Measurements from ENCODE around the gene RBFOX1. TPM values are rescaled to one million over a fixed set of nuclear protein-coding genes. Genes with fewer than 3 reads are reported as not detected.
A peak's percentile ranks its signal among the peaks of the same experiment; 100 is the strongest.

The RBFOX1 gene
- total RNA-seq, 1 experiment from 2014 or later, result not detected

DNA sequence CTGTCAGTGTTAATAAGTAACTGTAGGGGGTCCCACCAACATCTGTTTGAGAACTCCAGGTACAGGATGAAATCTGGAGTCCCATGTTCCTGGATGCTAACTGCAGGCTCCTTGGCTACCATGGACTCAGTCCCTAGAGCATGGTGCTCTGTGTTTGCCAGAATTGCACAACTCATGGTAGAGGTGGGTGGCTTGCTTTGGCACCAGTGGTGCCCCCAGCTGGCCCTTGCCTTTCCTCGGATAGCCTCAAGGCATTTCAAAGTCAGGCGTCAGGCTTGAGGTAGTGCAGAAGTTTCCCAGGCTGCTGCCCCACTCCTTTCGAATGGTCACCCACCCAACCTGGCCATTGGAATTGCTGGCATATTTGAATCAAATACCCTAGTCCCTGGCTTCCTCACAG is 179.9 kb downstream of the RBFOX1 start:
- CTCF ChIA-PET, result no interaction called here

DNA sequence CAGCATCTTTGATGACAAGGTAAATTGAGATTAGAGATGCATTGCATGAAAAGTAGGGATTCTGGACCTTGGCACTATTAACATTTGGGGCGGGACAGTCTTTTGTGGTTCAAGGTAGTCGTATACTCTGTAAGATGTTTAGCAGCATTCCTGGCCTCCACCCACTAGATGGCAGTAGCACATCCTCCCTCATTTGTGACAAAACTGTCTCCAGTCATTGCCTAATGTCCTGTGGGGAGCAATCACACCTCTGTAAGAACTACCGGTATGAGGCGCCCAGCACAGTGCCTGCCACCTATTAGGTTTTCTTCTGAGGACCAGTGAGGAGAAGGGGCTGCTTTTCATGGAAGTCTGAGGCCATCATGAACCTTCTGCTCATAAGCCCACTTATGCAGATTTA is 180.8 kb downstream of the RBFOX1 start:
- DNase-seq (ENCODE audit: low read depth, low spot score), result no peak
- intact Hi-C loops (cut with micrococcal nuclease), result no loop called here
- no peak for TF ChIP-seq ZFX (IDR thresholded peaks at IDR 0.05)
- no peak for TF ChIP-seq JUND (IDR thresholded peaks at IDR 0.05)
- TF ChIP-seq, protein P1, sequence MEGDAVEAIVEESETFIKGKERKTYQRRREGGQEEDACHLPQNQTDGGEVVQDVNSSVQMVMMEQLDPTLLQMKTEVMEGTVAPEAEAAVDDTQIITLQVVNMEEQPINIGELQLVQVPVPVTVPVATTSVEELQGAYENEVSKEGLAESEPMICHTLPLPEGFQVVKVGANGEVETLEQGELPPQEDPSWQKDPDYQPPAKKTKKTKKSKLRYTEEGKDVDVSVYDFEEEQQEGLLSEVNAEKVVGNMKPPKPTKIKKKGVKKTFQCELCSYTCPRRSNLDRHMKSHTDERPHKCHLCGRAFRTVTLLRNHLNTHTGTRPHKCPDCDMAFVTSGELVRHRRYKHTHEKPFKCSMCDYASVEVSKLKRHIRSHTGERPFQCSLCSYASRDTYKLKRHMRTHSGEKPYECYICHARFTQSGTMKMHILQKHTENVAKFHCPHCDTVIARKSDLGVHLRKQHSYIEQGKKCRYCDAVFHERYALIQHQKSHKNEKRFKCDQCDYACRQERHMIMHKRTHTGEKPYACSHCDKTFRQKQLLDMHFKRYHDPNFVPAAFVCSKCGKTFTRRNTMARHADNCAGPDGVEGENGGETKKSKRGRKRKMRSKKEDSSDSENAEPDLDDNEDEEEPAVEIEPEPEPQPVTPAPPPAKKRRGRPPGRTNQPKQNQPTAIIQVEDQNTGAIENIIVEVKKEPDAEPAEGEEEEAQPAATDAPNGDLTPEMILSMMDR (IDR thresholded peaks at IDR 0.05 in 2 of 3, conservative IDR thresholded peaks at IDR 0.05 in 1 of 3; ENCODE audit: borderline replicate concordance in 1 of 3, insufficient read depth in 1 of 3, low read depth in 2 of 3, low read length in 2 of 3), result peak in 2 of 3 experiments; percentile 29 to 50; a peak in 3 of 6 replicates
- no peak overlapping the region for H3K4me2 ChIP-seq (ENCODE audit: low read length)
- peaks cover 4 to 25% of the 10 kb centered on the region in 2 experiments; a peak in 2 of 4 replicates for H3K9me3 ChIP-seq (ENCODE audit: control insufficient read depth in 1 of 2, insufficient read depth in 1 of 2, low read depth in 1 of 2, low read length in 2 of 2)
- no TSS peak for BruUV-seq (replicated peaks)
- no peak overlapping the region for H3K27ac ChIP-seq (ENCODE audit: low read depth, low read length)
- ChIA-PET RAD21 (ENCODE audit: low non-redundant PET in 1 of 2, low total read pairs in 2 of 2, uncharacterized antibody in 2 of 2, unreplicated experiment in 2 of 2) (no interaction called here), POLR2A (no interaction called here), CTCF (no interaction called here)
- no peak for ATAC-seq
- H3K4me3 ChIP-seq (replicated peaks in 1 of 2; ENCODE audit: low read depth in 1 of 2, low read length in 2 of 2), result no peak overlapping the region
- no peaks in the 10 kb centered on the region for H4K20me1 ChIP-seq (ENCODE audit: insufficient read depth)
- H3K9ac ChIP-seq (ENCODE audit: low read length), result no peak overlapping the region
- no peaks in the 10 kb centered on the region for H3K36me3 ChIP-seq (ENCODE audit: control insufficient read depth in 1 of 2, insufficient read depth in 2 of 2, low read length in 2 of 2)
- H2AFZ ChIP-seq (ENCODE audit: low read depth, low read length, poor library complexity, severe bottlenecking), result no peak overlapping the region
- no peaks in the 10 kb centered on the region for H3K79me2 ChIP-seq (ENCODE audit: insufficient read depth, low read length)
- H3K27me3 ChIP-seq (ENCODE audit: insufficient read depth, low read length), result no peaks in the 10 kb centered on the region
- no peaks in the 10 kb centered on the region for H3K4me1 ChIP-seq (ENCODE audit: control insufficient read depth in 1 of 2, insufficient read depth in 2 of 2, low read length in 2 of 2)
- H3K9me2 ChIP-seq (ENCODE audit: insufficient read depth), result no peaks in the 10 kb centered on the region

More for the DNA sequence above, 179.9 kb downstream of the RBFOX1 start:
- RAD21 ChIA-PET (ENCODE audit: low non-redundant PET in 1 of 2, low total read pairs in 2 of 2, uncharacterized antibody in 2 of 2, unreplicated experiment in 2 of 2), result no interaction called here
- intact Hi-C loops (cut with micrococcal nuclease), result no loop called here
- no peak for ATAC-seq
- DNase-seq (ENCODE audit: low read depth, low spot score), result no peak
- no TSS peak for BruUV-seq (replicated peaks)
- H3K27ac ChIP-seq (ENCODE audit: low read depth, low read length), result no peak overlapping the region
- H3K9ac ChIP-seq (ENCODE audit: low read length), result no peak overlapping the region
- H3K36me3 ChIP-seq (ENCODE audit: control insufficient read depth in 1 of 2, insufficient read depth in 2 of 2, low read length in 2 of 2), result no peaks in the 10 kb centered on the region
- no peaks in the 10 kb centered on the region for H3K79me2 ChIP-seq (ENCODE audit: insufficient read depth, low read length)
- H4K20me1 ChIP-seq (ENCODE audit: insufficient read depth), result no peaks in the 10 kb centered on the region
- peaks cover 4 to 25% of the 10 kb centered on the region in 2 experiments; a peak in 2 of 4 replicates for H3K9me3 ChIP-seq (ENCODE audit: control insufficient read depth in 1 of 2, insufficient read depth in 1 of 2, low read depth in 1 of 2, low read length in 2 of 2)
- POLR2A ChIA-PET, result no interaction called here
- H2AFZ ChIP-seq (ENCODE audit: low read depth, low read length, poor library complexity, severe bottlenecking), result no peak overlapping the region
- H3K4me2 ChIP-seq (ENCODE audit: low read length), result no peak overlapping the region
- TF ChIP-seq, protein P2, sequence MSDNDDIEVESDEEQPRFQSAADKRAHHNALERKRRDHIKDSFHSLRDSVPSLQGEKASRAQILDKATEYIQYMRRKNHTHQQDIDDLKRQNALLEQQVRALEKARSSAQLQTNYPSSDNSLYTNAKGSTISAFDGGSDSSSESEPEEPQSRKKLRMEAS (IDR thresholded peaks at IDR 0.05), result no peak
- TF ChIP-seq SRF (IDR thresholded peaks at IDR 0.05; ENCODE audit: low read depth), result no peak
- TF ChIP-seq EZH2 (IDR thresholded peaks at IDR 0.05), result no peak
- TF ChIP-seq ZFX (IDR thresholded peaks at IDR 0.05), result no peak
- TF ChIP-seq, protein P1 (IDR thresholded peaks at IDR 0.05 in 2 of 3, conservative IDR thresholded peaks at IDR 0.05 in 1 of 3; ENCODE audit: borderline replicate concordance in 1 of 3, insufficient read depth in 1 of 3, low read depth in 2 of 3, low read length in 2 of 3), result no peak
- H3K4me1 ChIP-seq (ENCODE audit: control insufficient read depth in 1 of 2, insufficient read depth in 2 of 2, low read length in 2 of 2), result no peaks in the 10 kb centered on the region
- no peaks in the 10 kb centered on the region for H3K9me2 ChIP-seq (ENCODE audit: insufficient read depth)
- H3K27me3 ChIP-seq (ENCODE audit: insufficient read depth, low read length), result no peaks in the 10 kb centered on the region
- no peak overlapping the region for H3K4me3 ChIP-seq (replicated peaks in 1 of 2; ENCODE audit: low read depth in 1 of 2, low read length in 2 of 2)
